Erythroblast (primary cell): ENCODE results near the gene NUTF2.

Source experiments
- GATA1 ChIP-seq: IDR thresholded peaks from 2 replicates; pipeline ENCODE4 v1.6.1; 2011; ENCODE audit warnings: low read depth, mild to moderate bottlenecking, control low read depth, low read length, moderate library complexity
- POLR2A ChIP-seq: IDR thresholded peaks from 2 replicates; pipeline ENCODE4 v1.6.1; 2011; ENCODE audit warnings: mild to moderate bottlenecking, low read length

GRCh38 chr16:67879936-67880335 lies 33.2 kb downstream of the NUTF2 start:
- no peak for TF ChIP-seq POLR2A
- TF ChIP-seq GATA1: no peak
